Epidermal melanocyte (primary cell): ENCODE measurements around the gene BLMH.

Experiments used
- DNase-seq: peaks from one replicate; pipeline ENCODE4 v3.0.0; 2011; ENCODE audit warnings: low spot score; ENCODE audit not compliant: insufficient read length

Gene BLMH

DNA sequence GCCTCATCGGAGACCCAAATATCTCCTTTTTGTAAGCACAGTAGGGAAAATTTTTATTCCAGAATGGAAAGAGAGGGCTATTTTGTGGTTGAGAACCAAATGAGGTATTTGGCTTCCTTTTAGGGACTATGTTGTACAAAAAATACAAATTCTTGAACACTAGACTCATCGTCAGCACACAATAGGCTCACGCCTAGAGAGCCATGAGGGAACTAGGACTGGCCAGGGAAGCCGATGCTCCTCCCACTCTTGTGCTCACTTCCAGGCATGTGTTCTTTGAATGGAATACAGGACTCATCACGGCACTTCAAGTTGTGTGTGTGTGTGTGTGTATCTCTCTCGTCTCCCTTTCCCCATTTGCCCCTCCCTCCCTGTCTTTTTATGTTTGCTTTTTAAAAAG is 17.8 kb upstream of the BLMH start:
- no peak for DNase-seq

GRCh38 chr17:30308406-30308805 is 16.7 kb upstream of the BLMH start:
- DNase-seq: no peak

- no peak for DNase-seq
Measured at GRCh38 chr17:30304778-30305177, 13.0 kb upstream of the BLMH start.

GRCh38 chr17:30302241-30302640 is 10.5 kb upstream of the BLMH start:
- DNase-seq: no peak

DNA sequence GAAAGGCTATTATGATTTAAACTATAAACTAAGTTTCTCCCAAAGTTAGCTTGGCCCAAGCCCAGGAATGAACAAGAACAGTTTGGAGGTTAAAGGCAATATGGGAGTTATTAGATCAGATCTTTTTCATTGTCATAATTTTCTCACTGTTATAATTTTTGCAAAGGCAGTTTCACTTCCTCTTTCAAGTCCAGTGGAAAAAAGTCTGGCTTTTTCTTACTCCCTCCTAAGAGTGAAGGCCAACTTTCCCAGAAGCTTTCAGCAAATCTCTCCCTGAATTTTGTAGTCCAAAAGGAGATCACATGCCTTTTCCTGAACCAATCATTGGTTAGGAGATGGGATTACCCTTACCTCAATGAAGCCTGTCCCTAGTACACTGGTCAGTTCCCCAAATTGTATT is 9.1 kb upstream of the BLMH start:
- no peak for DNase-seq

GRCh38 chr17:30299000-30299399 is 7.3 kb upstream of the BLMH start:
- no peak for DNase-seq

GRCh38 chr17:30297715-30298114 is 6.0 kb upstream of the BLMH start:
- no peak for DNase-seq

DNA sequence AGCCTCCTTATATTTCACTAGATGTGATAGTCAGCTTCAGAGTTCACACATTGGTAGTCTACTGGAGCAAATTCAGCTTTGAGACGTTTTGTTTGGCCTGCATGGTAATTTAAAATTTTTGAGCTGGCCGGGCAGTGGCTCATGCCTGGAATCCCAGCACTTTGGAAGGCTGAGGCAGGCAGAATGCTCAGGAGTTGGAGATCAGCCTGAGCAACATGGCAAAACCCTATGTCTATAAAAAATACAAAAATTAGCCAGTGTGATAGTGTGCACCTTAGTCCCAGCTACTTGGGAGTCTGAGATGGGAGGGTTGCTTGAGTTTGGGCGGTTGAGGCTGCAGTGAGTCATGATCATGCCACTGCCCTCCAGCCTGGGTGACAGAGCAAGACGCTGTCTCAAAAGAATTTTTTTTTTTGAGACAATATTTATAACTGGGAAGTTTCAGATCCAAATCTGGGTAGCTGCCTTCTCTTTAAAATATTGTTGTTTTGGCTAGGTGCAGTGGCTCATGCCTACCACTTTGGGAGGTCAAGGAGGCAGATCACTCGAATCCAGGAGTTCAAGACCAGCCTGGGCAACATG is 4.8 kb upstream of the BLMH start:
- no peak for DNase-seq

DNA sequence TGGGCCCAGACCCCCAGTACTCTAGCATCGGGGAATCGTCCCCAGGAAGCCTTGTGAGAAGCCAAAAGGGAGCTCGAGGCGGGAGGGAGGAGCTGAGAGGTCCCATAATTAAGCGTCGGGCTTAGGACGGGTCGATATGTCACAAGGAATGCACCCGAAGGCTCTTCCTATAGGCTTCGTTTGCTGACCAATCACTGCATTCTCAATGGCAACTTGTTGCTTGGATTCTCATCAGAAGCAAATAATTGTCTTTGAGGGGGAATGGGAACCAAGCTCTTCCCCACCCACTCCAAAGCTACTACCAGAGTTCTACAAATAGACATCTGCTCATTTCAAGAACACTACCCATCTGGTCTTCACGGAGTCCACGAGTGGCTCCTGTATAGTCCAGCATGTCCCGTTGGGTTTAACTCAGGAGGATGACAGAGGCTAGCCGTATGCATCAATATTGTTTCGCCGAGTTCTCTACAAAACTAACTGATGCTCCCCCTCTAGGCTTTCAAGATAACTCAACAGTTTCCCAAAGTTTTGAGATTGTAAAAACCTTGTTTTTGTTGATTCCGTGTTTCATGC is 628 bp upstream of the BLMH start:
- DNase-seq: peak; percentile 46

GRCh38 chr17:30290696-30291542 is 825 bp downstream of the BLMH start:
- DNase-seq: no peak

DNA sequence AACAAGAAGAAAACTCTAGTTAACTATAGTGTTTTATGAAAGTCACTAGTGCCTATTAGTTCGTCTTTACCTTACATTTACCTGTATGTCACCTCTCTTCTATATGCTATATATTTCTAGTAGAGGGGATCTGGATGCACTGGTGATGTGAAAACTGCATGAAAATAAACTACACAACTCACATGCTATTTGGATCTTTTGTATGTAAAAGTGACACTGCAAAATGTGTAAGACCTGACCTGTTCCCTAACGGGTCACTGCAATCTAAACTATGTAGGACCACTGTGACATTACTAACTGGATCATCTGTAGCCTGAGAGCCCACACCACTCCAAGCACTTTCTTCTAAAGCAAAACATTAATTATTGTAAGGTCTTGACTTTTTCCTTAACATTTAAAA is 1.7 kb downstream of the BLMH start:
- no peak for DNase-seq

DNA sequence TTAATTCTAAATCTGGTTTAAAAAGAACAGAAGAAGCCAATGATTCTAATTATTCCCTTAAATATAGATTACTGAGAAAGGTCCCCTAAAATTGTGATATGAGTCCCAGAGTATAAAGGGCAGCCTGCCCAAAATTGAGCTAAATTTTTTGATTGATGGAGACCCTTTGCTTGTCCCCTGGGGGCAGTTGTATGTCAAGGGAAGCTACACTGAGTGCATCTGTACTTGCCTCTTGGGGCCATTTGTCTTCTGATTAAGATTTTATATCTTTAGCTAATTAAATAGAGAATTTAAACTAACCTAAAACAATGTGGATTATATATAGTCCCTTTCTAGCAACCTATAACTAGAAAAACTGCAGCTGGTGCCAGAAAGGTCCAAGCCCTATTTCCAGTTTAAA is 12.6 kb downstream of the BLMH start:
- DNase-seq: no peak

DNA sequence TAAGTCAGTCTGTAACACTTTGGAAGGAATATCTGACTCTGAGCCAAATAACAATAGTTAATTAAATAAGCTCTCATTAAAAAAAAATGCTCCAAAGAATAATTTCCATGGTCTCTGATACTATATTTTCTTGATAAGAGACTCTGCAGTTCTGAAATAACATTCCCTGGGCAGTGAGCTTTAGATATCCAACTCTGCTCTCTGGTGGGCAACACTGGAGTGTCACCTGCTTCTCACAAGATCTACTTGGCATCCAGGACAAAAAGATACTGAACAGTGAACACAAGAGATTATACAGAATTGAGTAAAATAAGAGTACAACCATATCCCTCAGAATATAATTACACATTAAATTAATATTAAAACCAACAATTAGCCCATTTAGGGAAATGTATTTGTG is 13.7 kb downstream of the BLMH start:
- no peak for DNase-seq

GRCh38 chr17:30275911-30276310 is 15.8 kb downstream of the BLMH start:
- DNase-seq: no peak

DNA sequence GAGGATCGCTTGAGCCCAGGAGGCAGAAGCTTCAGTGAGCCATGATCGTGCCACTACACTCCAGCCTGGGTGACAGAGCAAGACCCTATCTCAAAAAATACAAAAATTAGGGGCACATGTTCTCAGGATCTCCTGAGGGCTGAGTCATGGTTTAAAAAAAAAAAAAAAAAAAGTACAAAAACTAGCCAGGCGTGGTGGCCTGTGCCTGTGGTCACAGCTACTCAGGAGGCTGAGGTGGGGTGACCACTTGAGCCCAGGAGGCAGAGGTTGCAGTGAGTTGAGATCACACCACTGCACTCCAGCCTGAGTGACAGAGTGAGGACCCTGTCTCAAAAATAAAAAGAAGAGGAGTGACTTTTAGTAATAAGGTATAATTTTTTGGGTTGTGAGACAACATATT is 16.9 kb downstream of the BLMH start:
- DNase-seq: no peak

DNA sequence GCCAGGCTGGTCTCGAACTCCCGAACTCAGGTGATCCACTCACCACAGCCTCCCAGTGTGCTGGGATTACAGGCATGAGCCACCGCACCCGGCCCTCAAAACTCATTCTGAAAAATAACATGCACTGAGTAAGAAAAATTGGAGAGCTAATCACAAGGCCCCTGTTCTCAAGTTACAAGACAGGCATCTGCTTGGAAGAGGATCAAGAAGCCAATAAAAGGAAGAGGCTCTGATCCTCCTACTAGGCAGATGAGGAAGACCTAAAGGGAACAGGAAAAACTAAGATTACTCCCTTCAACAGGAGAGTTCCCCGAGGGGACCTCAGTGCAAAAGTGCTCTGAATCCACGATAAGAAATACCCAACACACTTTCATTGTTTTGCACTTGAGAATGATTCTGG is 18.4 kb downstream of the BLMH start:
- no peak for DNase-seq

- DNase-seq: no peak
Measured at GRCh38 chr17:30271102-30271501, 20.6 kb downstream of the BLMH start.

DNA sequence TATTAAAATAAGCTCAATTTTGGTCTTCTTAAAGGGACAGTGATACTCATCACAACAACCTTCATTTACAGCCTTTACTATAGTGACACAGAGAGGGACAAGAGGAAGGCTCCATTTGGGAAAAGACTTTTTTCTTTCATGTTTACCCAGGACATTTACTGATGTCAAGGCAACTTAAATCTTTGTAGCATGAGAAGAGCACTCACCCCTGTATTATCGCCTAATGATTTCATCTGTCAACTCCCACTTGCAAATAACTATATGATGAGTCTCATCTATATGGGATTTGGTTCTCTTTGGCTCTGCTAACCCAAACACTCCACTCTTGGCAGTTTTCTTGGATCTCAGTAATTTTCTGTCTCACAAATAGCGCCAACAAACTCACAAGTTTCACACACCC is 24.1 kb downstream of the BLMH start:
- DNase-seq: no peak

GRCh38 chr17:30263552-30264333 is 28.0 kb downstream of the BLMH start:
- no peak for DNase-seq

- no peak for DNase-seq
Measured at GRCh38 chr17:30256756-30257506, 34.8 kb downstream of the BLMH start.

- DNase-seq: no peak
Measured at GRCh38 chr17:30254150-30254549, 37.6 kb downstream of the BLMH start.
